ENCODE data around the gene EPHB1.

DNA sequence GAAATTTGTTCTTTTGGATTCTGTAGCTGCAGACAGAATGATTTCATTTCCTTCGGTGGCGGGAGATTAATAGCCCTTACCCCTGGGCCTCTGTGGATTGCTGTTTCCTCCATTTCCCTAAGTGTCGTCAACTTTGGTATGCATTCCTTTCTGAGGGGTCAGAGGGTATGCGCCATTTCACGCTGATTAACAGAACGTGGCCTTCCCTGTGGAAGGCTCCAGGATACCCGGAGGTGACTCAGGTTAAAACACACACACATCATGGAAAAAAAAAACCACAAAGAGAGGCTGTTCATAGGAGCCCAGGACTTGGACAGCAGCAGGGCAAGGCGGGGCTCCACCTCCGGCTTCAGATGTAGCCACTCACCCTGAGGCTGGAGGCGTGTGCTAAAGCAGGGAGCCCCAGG is 51.9 kb downstream of the EPHB1 start:
- TF ChIP-seq CREB5 (CRISPR knock-in tag; IDR thresholded peaks at IDR 0.05; ENCODE audit: low read depth) (no peak), ZC3H10 (CRISPR knock-in tag; IDR thresholded peaks at IDR 0.05) (no peak), ZFP30 (CRISPR knock-in tag; IDR thresholded peaks at IDR 0.05) (no peak), POU6F1 (CRISPR knock-in tag; IDR thresholded peaks at IDR 0.05; ENCODE audit: borderline replicate concordance, low read depth) (no peak), PPARA (CRISPR knock-in tag; IDR thresholded peaks at IDR 0.05; ENCODE audit: borderline replicate concordance) (no peak), ZNF70 (CRISPR knock-in tag; IDR thresholded peaks at IDR 0.05) (no peak)

Measured in SK-N-SH treated with all-trans-retinoic acid at 6 μM for 48 hours (cell line).